GM19438 (cell line): ENCODE data around the gene RGMB.

ENCODE experiments used
- ATAC-seq: cut with Tn5 transposase; IDR thresholded peaks from one replicate; pipeline ENCODE4 v1.9.1; 2021; ENCODE audit warnings: low read depth; ENCODE audit not compliant: unreplicated experiment

The RGMB gene

DNA sequence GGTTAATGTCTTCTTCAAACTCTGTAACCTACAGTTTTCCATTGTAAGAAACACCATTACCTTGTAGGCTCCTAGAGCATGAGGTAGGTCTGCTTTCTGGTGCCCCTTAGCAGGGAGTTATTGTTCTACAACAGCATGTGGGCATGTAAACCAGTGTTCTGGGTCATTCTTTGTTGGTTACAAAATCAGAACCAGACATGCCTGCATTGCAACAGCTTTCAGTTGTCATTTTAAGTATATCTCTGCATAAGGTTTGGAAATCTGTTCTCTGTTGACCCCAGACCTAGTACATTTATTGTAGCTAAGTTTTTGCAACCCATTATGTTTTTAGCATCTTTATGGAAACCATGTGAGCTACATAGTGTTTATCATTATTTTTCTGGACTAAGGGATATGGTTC is 10.9 kb downstream of the RGMB start:
- ATAC-seq = no peak

DNA sequence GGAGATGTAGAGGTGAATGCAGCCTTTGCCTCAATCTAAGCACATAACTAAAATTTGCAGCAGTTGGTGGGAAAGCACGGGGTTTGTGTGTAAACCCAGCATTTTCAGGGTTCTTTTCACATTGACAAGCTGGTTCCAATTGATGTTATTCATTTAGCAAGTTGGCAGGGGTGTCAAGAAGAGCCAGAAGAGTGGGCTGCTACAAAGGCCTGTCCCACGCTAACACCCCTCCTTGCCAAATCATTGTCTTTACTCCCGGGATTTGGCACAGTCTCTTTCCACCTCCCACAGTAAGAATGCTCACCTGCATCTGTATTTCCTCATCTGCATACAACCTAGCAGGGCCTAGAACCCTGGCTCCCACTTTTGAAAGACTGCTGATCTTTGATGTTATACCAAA is 11.8 kb downstream of the RGMB start:
- no peak for ATAC-seq

DNA sequence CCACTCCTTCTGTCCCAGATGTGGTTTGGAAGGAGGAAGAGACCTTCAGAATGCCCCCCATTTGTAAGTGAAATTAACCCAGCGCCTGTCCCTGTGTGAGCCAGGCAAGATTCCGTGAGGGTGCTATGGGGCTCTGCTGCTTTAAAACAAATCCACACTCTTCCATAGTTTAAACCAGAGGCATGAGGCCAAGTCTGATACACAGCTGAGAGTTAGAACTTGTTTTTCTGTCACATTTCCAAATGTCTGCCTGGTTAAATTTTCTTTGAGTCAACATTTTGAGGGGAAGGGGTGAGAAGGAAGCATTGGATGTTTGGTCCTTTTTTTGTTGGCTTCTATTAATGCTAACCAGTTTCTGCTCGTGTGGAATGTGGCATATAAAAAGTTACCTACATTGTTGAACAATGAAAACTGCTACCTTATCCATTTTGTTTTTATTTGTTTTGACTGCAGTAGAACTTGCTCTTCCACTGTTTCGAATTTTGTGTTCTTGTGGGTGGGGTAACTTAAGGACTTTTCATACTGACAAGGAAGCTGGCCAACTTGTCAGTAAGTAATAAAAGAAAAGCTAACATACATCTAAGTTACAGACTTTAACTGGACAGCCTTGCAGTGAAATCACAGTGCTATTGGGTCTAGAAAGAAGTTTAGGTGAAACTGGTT is 12.9 kb downstream of the RGMB start:
- ATAC-seq = no peak

DNA sequence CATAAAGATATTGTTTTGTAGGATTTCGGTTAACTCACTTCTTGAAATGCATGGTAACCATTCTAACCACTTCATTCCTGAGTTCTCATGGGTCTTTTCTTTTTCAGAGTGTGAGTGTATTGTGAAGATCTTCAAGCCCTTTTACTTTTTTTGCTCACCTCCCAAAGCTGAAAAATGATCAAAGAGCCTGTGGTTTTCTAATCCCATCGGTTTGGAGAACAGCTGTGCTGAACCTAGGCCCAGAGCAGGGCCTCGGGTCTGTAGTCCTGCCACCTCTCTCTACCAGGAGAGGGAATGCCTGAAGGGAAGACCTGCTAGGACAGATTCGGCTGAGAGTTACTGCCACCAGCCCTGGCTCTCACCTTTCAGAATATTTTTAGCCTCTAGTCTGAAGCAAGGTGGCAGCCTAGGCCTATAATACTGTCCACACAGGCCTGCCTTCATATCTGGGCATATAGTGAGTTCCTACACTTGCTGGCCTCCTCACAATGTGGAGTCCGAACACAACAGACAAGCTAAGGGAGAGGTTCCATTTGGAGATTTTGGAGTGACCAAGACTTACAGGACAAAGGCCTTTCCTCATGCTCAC is 13.8 kb downstream of the RGMB start:
- no peak for ATAC-seq

DNA sequence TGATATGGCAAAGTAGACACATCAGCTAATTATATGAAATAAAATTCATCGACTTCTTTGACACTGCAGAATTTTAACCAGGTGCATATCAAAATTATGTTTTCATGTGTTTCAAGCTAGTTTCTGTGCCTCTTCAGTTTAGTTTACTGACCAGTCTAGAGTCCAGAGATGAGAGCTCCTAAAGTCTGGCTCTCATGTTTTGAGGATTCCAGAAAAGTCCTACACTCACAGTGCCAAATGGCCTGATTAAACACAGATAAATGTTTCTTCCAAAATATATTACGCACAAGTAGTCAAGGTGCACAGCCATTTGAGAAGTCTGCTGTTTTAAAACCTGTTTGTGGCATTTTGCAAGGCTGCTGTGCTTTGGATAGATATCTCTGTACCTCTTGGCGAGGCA is 15.6 kb downstream of the RGMB start:
- no peak for ATAC-seq

DNA sequence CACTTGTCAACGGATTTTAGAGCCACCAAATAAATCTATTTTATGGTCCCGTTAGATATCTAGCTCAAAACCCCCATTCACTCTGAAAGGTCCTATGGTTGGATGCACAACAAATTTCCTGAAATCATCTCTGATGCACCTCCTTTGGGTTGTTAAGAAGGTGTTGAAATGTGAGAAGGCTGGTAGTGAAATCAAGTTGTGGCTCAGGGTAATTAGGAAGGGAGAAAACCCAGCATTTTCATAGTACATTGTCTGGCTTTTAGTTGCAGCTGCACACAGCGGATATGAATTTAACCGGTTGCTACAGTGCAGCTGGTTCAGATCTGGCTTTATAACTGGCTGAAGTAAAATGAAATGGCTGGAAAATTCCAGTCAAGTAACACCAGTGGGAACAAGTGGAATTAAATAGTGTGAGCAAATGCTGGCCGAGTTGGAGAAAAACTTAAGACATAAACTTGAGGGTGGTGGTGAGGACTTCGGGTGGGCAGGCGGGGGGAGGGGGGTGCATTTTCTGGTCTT is 17.6 kb downstream of the RGMB start:
- ATAC-seq = no peak

DNA sequence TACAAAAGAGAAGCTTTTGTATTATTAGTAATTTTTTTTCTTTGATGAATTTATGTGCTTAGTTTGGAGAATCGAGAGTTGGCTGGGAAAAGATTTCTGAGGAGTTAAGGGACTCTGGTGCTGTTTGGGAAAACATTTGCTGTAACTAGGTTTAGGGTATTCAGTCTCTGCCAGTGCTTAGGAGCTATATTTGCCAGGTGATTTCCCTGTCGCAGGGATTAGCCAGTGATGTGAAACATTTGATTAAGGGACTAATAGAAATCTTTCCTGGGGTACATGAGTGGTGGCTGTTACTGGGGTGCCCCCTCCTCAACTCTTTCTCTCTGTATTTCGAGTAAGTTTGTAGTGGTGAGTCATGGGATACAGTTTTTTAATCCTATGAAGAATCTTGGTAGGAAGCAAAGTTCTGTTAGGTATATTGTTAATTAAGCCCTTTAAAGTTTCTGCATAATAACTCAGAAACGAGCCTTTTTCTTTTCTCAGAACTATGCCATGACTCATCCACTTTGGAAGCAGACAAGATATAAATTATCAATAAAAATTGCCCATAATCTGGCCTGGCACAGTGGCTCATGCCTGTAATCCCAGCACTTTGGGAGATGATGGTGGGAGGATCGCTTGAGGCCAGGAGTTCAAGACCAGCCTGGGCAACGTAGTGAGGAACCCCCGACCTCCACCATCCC is 18.6 kb downstream of the RGMB start:
- ATAC-seq = no peak

DNA sequence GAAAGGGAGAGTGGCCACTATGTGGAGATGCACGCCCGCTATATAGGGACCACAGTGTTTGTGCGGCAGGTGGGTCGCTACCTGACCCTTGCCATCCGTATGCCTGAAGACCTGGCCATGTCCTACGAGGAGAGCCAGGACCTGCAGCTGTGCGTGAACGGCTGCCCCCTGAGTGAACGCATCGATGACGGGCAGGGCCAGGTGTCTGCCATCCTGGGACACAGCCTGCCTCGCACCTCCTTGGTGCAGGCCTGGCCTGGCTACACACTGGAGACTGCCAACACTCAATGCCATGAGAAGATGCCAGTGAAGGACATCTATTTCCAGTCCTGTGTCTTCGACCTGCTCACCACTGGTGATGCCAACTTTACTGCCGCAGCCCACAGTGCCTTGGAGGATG is 19.8 kb downstream of the RGMB start:
- ATAC-seq = no peak

DNA sequence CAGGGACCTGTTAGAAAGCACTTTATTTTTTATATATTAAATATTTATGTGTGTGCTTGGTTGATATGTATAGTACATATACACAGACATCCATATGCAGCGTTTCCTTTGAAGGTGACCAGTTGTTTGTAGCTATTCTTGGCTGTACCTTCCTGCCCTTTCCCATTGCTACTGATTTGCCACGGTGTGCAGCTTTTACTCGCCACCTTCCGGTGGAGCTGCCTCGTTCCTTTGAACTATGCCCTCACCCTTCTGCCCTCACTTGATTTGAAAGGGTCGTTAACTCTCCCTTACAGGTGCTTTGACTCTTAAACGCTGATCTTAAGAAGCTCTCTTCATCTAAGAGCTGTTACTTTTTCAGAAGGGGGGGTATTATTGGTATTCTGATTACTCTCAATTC is 20.5 kb downstream of the RGMB start:
- ATAC-seq = no peak

DNA sequence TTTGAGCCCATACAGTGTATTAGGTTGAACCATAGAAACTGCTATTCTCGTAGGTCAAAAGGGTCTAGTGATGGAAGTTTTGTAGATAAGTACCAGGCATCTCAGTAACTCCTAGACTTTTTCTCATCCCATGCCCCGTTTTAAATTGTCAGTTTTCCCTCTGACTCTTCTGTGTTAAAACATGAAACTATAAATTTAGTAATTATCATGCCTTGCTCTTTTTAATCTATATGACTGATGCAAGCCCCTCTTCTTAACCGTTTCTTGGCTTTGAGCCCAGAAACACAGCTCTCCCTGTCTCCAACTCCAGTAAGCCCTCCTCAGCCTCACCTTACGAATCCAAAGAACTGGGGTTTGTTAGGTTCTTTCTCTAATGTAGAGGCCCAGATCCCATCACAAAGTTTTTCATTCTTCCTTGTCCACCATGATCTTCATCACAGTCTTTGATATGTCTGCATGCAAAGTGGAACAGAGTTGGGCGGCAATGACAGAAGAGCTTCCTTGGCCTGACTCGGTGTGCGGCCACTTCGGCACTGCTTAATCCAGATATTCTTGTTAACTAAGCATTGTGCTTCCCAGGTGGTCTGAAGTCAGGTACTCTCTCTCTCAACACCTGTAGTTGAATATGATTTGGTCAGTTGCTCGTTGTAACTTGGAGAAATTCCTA is 21.1 kb downstream of the RGMB start:
- no peak for ATAC-seq

DNA sequence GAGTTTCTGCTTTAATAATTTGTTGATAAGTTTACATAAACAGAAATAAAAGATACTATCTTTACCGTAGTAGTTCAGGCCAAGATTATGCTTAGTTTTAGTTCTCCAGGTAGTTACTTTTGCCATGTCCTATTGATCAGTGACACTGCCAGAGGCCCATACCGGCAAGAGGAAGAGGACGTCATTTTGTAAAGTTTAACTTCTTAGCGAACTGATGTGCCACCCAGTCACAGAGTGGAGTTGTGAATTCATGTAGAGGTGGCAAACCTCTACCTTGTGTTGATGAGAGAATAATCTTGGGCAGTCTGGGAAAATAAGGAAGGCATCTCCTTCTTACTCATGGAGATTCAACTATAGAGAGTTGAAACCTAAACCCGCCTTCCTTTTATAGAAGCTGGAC is 21.8 kb downstream of the RGMB start:
- no peak for ATAC-seq

DNA sequence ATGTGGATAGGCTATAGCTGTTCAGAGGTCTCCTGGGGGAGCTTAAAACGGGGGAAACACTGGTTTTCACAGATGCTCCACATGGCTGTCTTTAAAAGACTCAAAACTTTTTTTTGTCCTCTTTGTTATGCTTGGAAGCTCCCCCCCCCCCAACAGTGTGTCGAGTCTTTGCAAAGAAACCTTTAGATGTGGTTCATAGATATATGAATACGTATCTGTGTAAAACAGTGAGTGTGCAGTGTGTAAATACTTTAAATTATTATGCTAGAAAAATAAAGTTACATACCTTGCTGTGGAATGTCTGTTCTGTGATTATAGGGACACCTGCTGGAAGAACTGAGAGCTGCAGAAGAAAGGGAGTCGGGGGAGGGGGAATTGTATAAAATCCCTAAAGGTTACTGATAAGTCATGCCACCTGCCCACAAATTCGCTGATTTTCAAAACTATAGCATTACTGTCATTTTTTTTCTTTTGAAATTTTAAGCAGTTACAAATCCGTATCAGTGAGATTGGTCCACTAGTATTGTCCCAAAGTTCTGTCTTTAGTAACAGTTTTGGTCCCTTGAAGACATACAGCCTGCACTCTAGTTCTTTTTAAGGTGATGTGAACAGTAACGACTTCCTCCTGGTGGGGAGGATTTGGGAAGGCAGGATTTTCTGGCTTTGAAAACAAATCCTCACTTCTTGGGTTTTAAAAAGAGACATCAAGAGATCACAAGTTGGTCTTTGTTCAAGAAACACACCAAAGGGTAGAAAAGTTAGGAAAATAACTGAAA is 22.9 kb downstream of the RGMB start:
- no peak for ATAC-seq

DNA sequence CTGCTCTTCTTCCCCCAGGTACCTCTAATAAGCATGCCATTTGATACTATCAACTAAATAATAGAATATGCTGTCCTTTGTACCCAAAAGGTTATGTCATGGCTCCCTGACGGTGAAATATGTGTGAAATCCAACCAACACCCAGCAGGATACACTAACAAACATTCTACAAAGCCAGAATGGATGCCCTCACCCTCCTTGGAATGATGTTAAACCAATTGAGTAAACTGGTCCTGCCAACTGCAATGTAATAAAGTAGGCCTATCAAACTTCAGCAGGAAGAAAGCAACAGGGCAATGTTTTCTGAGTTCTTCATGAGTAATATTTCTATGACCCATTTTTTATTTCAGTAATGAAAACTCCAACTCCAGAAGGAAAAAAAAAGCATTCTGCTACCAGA is 24.9 kb downstream of the RGMB start:
- no peak for ATAC-seq

DNA sequence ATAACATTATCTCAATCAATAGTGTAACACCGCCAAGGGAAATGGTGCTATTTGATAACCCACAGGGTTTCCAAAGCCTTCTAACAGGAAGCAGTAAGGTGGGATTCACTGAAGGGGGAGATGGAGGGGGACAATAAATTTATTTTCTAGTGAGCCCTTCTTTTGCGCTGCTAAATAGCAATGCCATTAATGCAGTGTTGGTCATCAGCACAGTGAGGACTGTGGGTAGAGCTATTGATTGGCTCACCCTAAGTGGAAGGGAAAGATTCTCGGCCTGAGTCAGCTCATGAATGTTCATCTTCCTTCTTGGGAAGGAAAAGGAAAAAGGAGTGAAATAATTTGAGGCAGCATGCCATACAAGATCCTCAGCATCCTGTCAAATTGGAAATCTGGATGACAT is 25.4 kb downstream of the RGMB start:
- ATAC-seq = no peak

DNA sequence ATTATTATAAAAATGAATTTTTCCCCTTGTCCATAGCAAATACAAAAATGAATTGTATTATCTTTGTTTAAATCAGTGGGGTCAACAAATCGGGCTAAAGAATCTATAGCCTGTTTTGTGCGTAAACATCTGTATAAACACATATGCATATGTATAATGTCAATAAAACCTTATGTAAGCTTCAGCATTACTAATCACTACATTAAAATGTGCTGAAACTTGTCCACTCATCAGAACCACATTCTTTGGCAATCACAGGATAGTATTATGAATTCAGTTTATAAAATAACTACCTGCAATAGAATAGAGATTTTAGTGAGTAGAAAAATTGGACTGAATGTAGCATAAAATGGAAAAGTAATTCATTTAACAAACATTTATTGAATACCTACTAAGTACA is 30.6 kb downstream of the RGMB start:
- ATAC-seq = no peak

DNA sequence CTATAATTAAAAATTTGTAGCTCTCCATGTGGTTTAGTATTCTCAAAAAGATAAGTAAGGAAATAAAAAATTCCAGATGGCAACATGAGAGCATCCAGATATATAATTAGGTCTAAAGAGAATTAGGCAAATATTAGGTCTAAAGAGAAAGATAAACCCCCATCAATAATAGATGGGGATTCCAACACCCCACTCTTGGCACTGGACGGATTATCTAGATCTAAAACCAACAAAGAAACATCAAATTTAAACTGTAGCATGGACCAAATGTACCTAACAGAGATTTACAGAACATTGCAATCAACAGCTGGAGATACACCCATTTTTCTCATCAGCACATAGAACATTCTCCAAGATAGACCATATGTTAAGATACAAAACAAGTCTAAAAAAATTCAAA is 31.6 kb downstream of the RGMB start:
- ATAC-seq = no peak

DNA sequence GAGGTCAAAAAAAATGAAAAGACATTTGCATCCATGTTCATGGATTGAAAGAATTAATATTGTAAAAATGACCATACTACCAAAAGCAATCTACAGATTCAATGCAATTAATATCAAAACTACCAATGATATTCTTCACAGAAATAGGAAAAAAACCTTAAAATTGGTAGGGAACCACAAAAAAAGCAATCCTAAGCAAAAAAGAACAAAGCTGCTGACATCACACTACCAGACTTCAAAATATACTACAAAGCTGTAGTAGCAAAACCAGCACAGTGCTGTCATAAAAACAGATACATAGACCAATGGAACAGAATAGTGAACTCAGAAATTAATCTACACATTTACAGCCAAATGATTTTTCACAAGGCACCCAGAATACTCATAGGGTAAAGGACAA is 34.3 kb downstream of the RGMB start:
- ATAC-seq = no peak

DNA sequence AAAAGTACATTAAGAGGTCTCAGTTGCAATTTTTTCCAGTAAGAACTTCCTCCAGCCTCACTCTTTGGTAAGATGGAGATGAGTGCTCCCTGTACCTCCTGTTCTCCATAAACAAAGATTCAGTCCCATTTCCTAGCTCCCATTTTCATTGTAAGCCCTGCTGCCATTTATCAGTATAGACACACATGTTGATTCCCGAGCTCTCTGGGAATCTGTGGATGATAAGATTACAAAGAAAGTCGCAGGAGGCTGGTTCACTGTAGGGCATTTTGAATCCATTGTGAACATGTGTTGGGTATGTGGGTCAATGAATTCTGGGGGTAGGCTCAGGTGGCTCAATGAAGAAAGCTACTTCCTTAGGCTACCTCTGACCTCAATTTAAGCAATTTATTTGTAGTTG is 36.7 kb downstream of the RGMB start:
- ATAC-seq = no peak

DNA sequence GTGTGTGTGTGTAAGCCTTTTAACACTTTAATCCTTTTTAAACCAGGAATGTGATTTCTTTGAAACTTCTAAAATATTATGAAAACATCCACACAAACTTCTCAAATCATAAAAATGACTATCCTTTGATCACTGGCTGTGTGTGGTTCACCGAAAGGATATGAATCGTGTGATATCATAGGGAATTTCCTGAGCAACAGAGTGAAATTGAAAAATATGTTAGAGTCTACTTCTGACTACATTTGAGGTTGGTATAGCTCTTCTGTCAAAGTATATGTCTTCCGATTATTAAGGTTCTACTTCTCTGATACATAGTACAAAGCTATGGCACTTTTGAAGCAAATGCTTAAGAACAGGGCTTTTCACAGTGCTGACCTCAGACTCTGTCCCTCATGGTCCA is 40.3 kb downstream of the RGMB start:
- ATAC-seq = no peak

DNA sequence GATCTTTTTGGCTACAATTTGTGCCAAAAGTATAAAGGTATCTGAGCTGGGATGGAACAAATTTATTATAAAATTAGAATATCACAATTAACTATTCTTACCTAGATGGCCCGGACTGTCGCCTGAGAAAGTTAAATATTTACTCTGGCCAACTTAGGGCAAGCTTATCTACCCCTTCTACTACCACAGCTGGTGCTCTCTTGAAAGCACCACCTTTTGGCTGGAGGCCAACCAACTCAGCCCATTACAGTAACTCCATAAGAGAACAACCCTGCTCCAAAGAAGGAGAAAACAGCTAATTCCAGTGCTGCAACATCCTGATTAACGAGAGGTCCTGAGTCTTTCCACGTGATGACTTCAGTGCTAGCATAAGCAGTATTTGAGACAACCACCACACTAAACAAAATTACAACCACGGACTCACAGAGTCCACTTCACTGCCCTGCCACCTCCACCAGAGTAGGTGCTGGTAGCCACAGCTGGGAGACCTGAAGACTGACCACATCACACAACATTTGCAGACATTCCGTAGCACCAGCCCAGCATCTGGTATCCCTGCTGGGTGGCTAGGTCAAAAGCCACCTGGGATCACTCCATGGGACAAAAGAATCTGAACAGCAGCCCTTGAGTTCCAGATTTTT is 43.2 kb downstream of the RGMB start:
- ATAC-seq = no peak
